Measurements from ENCODE around the gene MAD2L1BP. TPM values are rescaled to one million over a fixed set of nuclear protein-coding genes. Genes with fewer than 3 reads are reported as not detected.
"Not testable (repeated sequence)": the region's sequence is repeated elsewhere in the genome, so short reads cannot be mapped to it uniquely, and the experiment has no call there.

The MAD2L1BP gene
- total RNA-seq, 2 experiments from 2014 or later, result 37.9 to 41.1 TPM

DNA sequence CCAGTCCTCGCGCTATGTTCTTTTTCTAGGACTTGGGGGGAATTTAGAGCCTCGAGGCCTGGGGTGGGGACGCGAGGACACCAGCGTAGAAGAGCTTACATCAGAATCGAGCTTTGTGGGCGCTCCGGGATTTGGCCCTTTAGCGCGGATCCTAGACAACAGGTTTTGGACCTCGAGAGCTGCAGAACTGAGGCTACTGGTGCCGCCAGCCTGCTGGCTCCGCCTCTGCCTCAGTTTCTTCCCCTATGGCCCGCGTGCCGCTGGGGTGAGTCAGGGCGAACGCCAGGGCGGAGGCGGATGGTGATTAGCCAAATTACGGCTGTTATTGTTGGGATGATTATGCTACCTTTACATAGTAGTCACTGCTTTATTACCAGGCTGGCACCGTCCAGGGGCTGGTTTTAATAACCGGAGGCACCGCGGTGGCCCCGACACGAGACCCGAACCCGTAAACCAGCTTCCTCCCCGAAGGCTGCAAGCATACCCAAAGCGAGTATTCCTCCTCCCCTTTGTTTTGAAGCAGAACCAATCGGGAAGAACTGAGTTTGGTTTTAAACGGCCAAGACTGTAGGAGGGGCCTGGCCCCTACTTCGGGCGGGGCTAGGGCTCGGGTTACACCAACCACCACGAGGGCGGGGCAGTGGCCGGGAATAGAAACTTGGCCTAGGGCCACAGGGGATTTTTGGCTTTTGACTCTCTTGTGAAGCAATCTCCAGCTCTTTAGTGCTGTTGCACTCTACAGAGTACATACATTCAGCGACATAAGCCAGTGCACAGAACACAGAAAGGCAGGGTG lies 5.9 kb upstream of the MAD2L1BP start:
- DNase-seq, result peak; percentile 97
- CTCF ChIA-PET, result interaction anchor here (0.6 to 1.7 kb wide), 11 partner anchors 10 to 622 kb away, joined by 3 to 8 read pairs (median 3); partner anchors contain the start of genes DNPH1 and VEGFA
- Mint-ChIP-seq H3K36me3 (peaks cover 29% of the 10 kb centered on the region), H3K4me3 (peak overlapping the region; percentile 100), H3K9me3 (ENCODE audit: low read depth) (no peaks in the 10 kb centered on the region), H3K27me3 (no peaks in the 10 kb centered on the region), H3K27ac (peak overlapping the region; percentile 99), H3K4me1 (peaks cover 46% of the 10 kb centered on the region)
- peak; percentile 75 for ATAC-seq

DNA sequence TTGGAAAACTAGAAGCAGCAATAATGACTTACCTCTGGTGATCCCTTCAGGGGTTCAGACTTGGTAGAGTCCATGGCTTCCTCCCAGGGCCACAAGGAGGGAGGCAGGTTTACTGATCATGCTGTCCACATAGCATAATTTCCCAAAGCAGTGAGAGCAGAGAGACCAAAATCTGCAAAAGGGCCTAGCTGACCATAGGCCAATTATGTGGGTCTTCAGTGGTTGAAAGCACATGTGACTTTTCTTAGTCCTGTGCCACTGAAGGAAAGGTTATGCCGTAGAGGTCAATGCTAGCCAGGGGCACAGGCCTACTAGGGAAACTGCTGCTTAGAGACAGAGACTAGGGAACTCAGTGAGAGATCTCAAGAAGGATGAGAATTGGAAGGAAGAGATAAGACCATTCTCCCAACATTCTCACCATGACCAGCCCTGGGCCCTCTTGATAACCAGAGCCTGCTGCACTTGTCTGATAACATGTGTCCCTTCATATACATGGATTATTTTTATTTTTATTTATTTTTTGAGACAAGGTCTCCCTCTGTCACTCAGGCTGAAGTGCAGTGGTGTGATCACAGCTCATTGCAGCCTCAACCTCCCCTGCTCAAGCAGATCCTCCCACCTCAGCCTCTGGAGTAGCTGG lies 4.5 kb upstream of the MAD2L1BP start:
- no peaks in the 10 kb centered on the region for H3K27me3 Mint-ChIP-seq
- DNase-seq, result no peak
- H3K27ac Mint-ChIP-seq, result peak overlapping the region; percentile 99
- H3K4me1 Mint-ChIP-seq, result peaks cover 50% of the 10 kb centered on the region
- ATAC-seq, result no peak
- peaks cover 23% of the 10 kb centered on the region for H3K36me3 Mint-ChIP-seq
- H3K9me3 Mint-ChIP-seq (ENCODE audit: low read depth), result no peaks in the 10 kb centered on the region
- peak overlapping the region; percentile 46 for H3K4me3 Mint-ChIP-seq
- CTCF ChIA-PET, result interaction anchor here (0.9 kb wide), 1 partner anchor 35 kb away, joined by 3 read pairs; no protein-coding TSS in a partner anchor

DNA sequence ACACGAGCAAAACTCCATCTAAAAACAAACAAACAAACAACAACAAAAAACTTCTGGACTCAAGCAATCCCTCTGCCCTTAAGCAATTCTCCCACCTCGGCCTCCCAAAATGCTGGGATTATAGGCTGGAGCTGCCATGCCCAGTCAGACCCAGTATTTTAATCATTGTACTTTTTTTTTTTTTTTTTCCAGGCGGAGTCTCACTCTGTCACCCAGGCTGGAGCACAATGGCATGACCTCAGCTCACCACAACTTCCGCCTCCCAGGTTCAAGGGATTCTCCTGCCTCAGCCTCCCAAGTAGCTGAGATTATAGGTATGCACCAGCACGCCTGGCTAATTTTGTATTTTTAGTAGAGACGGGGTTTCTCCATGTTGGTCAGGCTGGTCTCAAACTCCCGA lies 2.6 kb upstream of the MAD2L1BP start:
- H3K4me3 Mint-ChIP-seq; CTCF ChIA-PET; DNase-seq; ATAC-seq; H3K27ac Mint-ChIP-seq; H3K27me3 Mint-ChIP-seq; H3K9me3 Mint-ChIP-seq (ENCODE audit: low read depth): not testable (repeated sequence)
- Mint-ChIP-seq H3K36me3 (peaks cover 22% of the 10 kb centered on the region), H3K4me1 (peaks cover 47% of the 10 kb centered on the region)

DNA sequence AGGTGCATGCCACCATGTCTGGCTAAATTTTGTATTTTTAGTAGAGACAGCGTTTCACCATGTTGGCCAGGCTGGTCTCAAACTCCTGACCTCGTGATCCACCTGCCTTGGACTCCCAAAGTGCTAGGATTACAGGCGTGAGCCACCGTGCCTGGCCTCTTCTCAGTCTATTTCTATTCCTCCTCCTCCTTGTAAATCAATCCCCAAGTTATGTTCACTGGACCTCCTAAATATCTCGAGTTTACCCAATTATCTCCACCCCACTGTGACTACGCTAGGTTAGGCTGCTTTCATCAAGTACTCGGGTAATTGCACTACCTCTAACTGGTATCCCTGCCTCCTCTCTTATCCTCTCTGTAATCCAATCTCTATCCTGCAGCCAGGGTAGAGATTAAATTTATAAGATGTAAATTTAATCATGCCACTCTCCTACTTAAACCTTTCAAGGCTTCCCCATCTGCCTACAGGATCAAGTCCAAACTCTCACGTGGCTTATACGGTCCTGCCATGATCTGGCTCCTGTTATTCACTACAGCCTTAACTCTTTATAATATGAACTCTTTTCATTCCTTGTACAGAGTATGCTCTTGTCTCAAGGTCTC lies 837 bp upstream of the MAD2L1BP start:
- DNase-seq (no peak), ATAC-seq (no peak)
- CTCF ChIA-PET, result interaction anchor here (1.1 to 1.3 kb wide), 2 partner anchors 11 to 33 kb away, joined by 3 to 5 read pairs; no protein-coding TSS in a partner anchor
- peak overlapping the region; percentile 94 for H3K27ac Mint-ChIP-seq
- H3K4me3 Mint-ChIP-seq, result peak overlapping the region; percentile 96
- no peaks in the 10 kb centered on the region for H3K9me3 Mint-ChIP-seq (ENCODE audit: low read depth)
- no peaks in the 10 kb centered on the region for H3K27me3 Mint-ChIP-seq
- H3K4me1 Mint-ChIP-seq, result peaks cover 53% of the 10 kb centered on the region
- H3K36me3 Mint-ChIP-seq, result peaks cover 31% of the 10 kb centered on the region

DNA sequence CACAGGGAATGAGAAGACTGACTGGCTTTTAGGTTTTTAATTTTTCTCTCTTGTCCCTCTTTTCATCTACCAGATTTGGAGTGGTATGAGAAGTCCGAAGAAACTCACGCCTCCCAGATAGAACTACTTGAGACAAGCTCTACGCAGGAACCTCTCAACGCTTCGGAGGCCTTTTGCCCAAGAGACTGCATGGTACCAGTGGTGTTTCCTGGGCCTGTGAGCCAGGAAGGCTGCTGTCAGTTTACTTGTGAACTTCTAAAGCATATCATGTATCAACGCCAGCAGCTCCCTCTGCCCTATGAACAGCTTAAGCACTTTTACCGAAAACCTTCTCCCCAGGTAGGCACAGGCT lies 644 bp downstream of the MAD2L1BP start:
- no peaks in the 10 kb centered on the region for H3K9me3 Mint-ChIP-seq (ENCODE audit: low read depth)
- no peak for DNase-seq
- peak overlapping the region; percentile 96 for H3K4me3 Mint-ChIP-seq
- ATAC-seq, result peak; percentile 13
- peaks cover 38% of the 10 kb centered on the region for H3K36me3 Mint-ChIP-seq
- H3K4me1 Mint-ChIP-seq, result peaks cover 50% of the 10 kb centered on the region
- CTCF ChIA-PET, result interaction anchor here (0.7 to 1.4 kb wide), 3 partner anchors 9 to 32 kb away, joined by 3 to 5 read pairs (median 4); no protein-coding TSS in a partner anchor
- no peaks in the 10 kb centered on the region for H3K27me3 Mint-ChIP-seq
- H3K27ac Mint-ChIP-seq, result peak overlapping the region; percentile 94

DNA sequence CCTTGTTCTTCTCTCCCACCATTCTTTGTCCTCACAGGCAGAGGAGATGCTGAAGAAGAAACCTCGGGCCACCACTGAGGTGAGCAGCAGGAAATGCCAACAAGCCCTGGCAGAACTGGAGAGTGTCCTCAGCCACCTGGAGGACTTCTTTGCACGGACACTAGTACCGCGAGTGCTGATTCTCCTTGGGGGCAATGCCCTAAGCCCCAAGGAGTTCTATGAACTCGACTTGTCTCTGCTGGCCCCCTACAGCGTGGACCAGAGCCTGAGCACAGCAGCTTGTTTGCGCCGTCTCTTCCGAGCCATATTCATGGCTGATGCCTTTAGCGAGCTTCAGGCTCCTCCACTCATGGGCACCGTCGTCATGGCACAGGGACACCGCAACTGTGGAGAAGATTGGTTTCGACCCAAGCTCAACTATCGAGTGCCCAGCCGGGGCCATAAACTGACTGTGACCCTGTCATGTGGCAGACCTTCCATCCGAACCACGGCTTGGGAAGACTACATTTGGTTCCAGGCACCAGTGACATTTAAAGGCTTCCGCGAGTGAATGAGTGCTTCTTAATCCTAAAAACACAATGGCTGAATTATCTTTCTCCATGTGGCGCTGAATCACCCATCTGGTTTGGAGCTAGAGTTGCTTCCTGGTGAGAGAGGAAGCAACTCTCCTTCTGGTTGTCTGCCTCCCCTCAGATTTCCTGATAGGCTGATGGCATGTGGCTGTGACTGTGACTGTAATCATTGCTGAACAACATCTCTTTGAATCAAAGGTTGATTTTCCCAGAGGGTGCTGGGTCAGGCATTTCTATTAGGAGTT lies 4.6 kb downstream of the MAD2L1BP start:
- no peaks in the 10 kb centered on the region for H3K9me3 Mint-ChIP-seq (ENCODE audit: low read depth)
- CTCF ChIA-PET, result no interaction called here
- ATAC-seq (no peak), DNase-seq (no peak)
- H3K4me3 Mint-ChIP-seq, result no peak overlapping the region
- H3K27ac Mint-ChIP-seq, result no peak overlapping the region
- peaks cover 40% of the 10 kb centered on the region for H3K36me3 Mint-ChIP-seq
- H3K4me1 Mint-ChIP-seq, result peaks cover 44% of the 10 kb centered on the region
- H3K27me3 Mint-ChIP-seq, result no peaks in the 10 kb centered on the region

DNA sequence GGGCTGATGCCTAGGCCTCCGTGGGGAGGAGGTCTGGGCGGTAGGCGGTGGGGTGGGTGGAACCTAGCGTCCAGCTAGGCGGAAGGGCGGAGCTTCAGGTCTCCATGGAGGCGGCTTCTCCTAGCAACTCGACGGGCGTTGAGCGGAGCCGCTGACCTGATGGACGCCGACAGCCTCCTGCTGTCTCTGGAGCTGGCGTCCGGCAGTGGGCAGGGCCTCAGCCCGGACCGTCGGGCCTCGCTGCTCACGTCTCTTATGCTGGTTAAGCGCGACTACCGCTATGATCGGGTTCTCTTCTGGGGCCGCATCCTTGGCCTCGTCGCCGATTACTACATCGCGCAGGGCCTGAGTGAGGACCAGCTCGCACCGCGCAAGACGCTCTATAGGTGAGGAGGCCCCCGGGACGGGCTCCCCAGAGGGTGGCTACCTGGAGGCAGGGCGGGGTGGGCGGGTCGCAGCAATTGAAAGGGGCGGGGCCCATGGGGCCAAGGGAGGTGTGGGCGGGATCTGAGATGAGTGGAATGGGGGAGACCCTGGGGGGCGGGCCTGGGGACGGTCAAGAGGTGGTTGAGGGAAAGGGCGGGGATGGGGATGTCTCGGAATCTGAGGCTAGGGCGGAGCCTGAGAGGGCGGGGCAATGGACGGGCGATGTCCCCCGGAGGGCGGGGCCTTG lies 9.4 kb downstream of the MAD2L1BP start, which contains the start of gene RSPH9:
RSPH9 (plus strand) TSS at position 97 of the 673 bp plus-strand sequence; CDS start at position 160, 63 bp downstream.
- DNase-seq (peak; percentile 76), ATAC-seq (peak; percentile 91)
- H3K36me3 Mint-ChIP-seq, result peaks cover 10% of the 10 kb centered on the region
- peak within 1 kb of the TSS; percentile 63 for H3K4me3 Mint-ChIP-seq
- H3K27me3 Mint-ChIP-seq, result no peaks in the 10 kb centered on the region
- peaks cover 14% of the 10 kb centered on the region for H3K4me1 Mint-ChIP-seq
- CTCF ChIA-PET, result interaction anchor here (0.9 to 5.8 kb wide), 4 partner anchors 8 to 484 kb away, joined by 3 to 34 read pairs (median 4); partner anchors contain the start of gene MAD2L1BP
- H3K27ac Mint-ChIP-seq, result no peak within 1 kb of the TSS
- H3K9me3 Mint-ChIP-seq (ENCODE audit: low read depth), result no peaks in the 10 kb centered on the region

DNA sequence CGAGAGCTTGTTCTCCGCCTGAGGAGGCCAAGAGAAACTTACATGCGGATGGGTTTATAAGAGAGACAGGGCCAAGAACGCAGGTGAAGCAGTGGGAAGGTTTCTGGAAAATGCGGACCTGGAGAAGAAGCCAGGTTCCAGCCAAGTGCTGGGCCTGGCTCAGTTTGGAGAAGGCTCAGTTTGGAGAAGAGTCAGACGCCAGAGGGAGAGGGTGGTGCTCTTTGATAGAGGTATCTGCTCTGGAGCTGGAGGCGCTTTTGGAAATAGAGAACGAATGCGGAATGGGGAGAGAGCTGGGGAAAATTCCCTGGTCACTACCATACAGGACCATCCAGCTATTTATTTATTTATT lies 9.9 kb downstream of the MAD2L1BP start:
- CTCF ChIA-PET, result interaction anchor here (0.9 to 5.8 kb wide), 4 partner anchors 9 to 483 kb away, joined by 3 to 34 read pairs (median 4); partner anchors contain the start of gene MAD2L1BP
- H3K4me1 Mint-ChIP-seq, result peaks cover 9% of the 10 kb centered on the region
- DNase-seq, result no peak
- peaks cover 5% of the 10 kb centered on the region for H3K36me3 Mint-ChIP-seq
- H3K4me3 Mint-ChIP-seq, result peak overlapping the region; percentile 63
- ATAC-seq, result peak; percentile 22
- H3K27me3 Mint-ChIP-seq, result no peaks in the 10 kb centered on the region
- H3K27ac Mint-ChIP-seq, result no peak overlapping the region
- H3K9me3 Mint-ChIP-seq (ENCODE audit: low read depth), result no peaks in the 10 kb centered on the region

DNA sequence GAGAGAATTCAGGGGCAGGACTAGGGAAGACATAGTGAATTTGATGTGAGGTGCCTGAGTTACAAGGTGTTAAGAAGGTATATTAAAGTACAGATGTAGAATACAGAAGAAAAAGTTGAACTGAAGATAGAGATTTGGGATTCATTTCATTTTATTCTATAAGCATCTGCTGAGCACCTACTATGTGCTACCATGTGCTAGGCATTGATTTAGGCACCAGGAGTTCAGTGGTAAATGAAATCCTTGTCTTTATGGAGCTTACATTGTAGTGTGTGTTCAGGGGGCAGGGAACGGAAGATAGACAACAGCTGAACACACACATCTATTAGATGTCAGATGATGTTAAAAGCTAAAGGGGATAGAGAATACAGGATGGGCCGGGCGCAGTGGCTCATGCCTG lies 12.0 kb downstream of the MAD2L1BP start:
- no peak for DNase-seq
- no peak for ATAC-seq
- Mint-ChIP-seq H3K36me3 (no peaks in the 10 kb centered on the region), H3K9me3 (ENCODE audit: low read depth) (no peaks in the 10 kb centered on the region), H3K4me3 (no peak overlapping the region), H3K27me3 (no peaks in the 10 kb centered on the region), H3K27ac (no peak overlapping the region), H3K4me1 (peaks cover 5% of the 10 kb centered on the region)
- CTCF ChIA-PET, result interaction anchor here (1.2 to 5.8 kb wide), 2 partner anchors 20 to 121 kb away, joined by 3 to 34 read pairs; no protein-coding TSS in a partner anchor

DNA sequence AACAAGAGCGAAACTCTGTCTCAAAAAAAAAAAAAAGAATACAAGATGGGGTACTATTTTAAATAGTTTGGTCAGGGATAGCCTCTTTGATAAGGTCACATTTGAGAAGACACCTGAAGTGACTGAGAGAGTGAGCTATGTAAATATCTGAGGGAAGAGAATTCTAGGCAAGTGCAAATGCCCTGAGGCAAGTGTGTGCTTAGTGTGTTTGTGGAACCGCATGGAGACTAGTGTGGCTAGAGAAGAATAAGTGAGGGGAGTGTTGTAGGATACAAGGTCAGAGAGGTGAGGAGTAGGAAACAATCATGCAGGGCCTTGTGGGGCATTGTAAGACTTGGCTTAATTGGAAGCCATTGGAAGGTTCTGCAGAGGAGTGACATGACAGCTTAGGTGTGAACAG lies 12.6 kb downstream of the MAD2L1BP start:
- no peak for ATAC-seq
- no peaks in the 10 kb centered on the region for H3K27me3 Mint-ChIP-seq
- H3K4me1 Mint-ChIP-seq, result peaks cover 5% of the 10 kb centered on the region
- no peak for DNase-seq
- no peaks in the 10 kb centered on the region for H3K9me3 Mint-ChIP-seq (ENCODE audit: low read depth)
- no peaks in the 10 kb centered on the region for H3K36me3 Mint-ChIP-seq
- no peak overlapping the region for H3K27ac Mint-ChIP-seq
- no peak overlapping the region for H3K4me3 Mint-ChIP-seq
- CTCF ChIA-PET, result interaction anchor here (1.0 to 5.8 kb wide), 2 partner anchors 19 to 51 kb away, joined by 3 to 34 read pairs; no protein-coding TSS in a partner anchor

DNA sequence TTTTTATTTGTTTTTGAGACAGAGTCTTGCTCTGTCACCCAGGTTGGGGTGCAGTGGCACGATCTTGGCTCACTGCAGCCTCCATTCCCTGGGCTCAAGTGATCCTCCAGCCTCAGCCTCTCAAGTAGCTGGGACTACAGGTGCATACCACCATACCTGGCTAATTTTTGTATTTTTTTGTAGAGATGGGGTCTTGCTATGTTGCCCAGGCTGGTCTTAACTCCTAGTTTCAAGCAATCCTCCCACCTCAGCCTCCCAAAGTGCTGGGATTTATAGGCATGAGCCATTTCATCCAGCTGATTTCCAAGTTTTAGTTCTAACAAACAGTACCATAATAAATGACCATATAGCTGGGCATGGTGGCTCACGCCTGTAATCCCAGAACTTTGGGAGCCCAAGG lies 17.2 kb downstream of the MAD2L1BP start:
- H3K4me3 Mint-ChIP-seq; H3K9me3 Mint-ChIP-seq (ENCODE audit: low read depth); H3K36me3 Mint-ChIP-seq; H3K27me3 Mint-ChIP-seq; ATAC-seq; H3K4me1 Mint-ChIP-seq; H3K27ac Mint-ChIP-seq; DNase-seq: not testable (repeated sequence)
- CTCF ChIA-PET, result interaction anchor here (1.3 kb wide), 1 partner anchor 14 kb away, joined by 6 read pairs; no protein-coding TSS in a partner anchor

DNA sequence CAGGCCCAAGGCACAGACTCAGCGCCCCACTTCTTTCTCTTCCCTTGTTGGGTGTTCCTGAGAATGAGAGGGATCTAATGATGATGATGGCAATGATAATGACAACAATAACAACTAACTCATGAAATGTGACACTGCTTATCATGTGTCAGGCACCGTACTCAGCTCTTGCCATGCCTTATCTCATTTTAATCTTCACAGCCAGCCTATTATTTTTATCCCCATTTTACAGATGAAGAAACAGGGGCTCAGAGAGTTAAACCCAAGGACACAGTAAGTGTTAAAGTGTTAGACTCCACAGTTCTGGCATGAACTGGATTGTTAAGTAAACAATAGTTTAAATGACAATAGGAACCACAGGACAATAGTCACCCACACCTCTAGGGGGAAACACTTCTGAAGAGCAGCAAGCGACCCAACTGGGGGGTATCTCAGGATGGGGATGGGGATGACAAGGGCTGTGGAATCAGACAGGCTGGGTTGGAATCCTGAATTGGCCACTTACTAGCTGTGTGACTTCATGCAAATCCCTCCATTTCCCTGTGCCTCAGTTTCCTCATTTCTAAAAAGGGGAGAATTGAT lies 21.7 kb downstream of the MAD2L1BP start:
- Mint-ChIP-seq H3K4me1 (peaks cover 9% of the 10 kb centered on the region), H3K36me3 (peaks cover 4% of the 10 kb centered on the region), H3K27me3 (peaks cover 16% of the 10 kb centered on the region), H3K27ac (no peak overlapping the region), H3K4me3 (no peak overlapping the region), H3K9me3 (ENCODE audit: low read depth) (peaks cover 3% of the 10 kb centered on the region)
- DNase-seq (no peak), ATAC-seq (no peak)
- CTCF ChIA-PET, result interaction anchor here (1.0 to 3.2 kb wide), 2 partner anchors 10 to 112 kb away, joined by 4 to 15 read pairs; partner anchors contain the start of gene VEGFA

Measured in activated CD8-positive, alpha-beta memory T cell treated with anti-CD3 and anti-CD28 coated beads, Interleukin-2, amount 10 ng/mL, durations not matched to agents 7 days and 5 days (primary cell).